Esophagus (tissue), 2 donors: ENCODE measurements around the gene FBP1. TPM values are rescaled to one million over a fixed set of nuclear protein-coding genes. Genes with fewer than 3 reads are reported as not detected.

Experiments used
- H3K27ac ChIP-seq, 2 donors: one replicate each; pipeline ENCODE4 v1.5.1; 2013; ENCODE audit warnings: low read depth in 2 of 2, mild to moderate bottlenecking in 2 of 2, inconsistent platforms in 1 of 2, low read length in 1 of 2, moderate library complexity in 1 of 2
- H3K27me3 ChIP-seq, 2 donors: one replicate each; pipeline ENCODE4 v1.6.1; 2013; ENCODE audit warnings: low read length in 2 of 2, control low read depth in 1 of 2, mild to moderate bottlenecking in 1 of 2; ENCODE audit not compliant: insufficient read depth in 2 of 2, control insufficient read depth in 1 of 2
- H3K36me3 ChIP-seq, 2 donors: one replicate each; pipeline ENCODE4 v1.6.1; 2013; ENCODE audit warnings: low read length in 1 of 2; ENCODE audit not compliant: control insufficient read depth in 2 of 2, insufficient read depth in 2 of 2
- H3K4me1 ChIP-seq, 2 donors: one replicate each; pipeline ENCODE4 v1.6.1; 2013; ENCODE audit warnings: low read length in 1 of 2; ENCODE audit not compliant: control insufficient read depth in 2 of 2, insufficient read depth in 2 of 2
- H3K4me3 ChIP-seq, 2 donors: one replicate each; pipeline ENCODE4 v1.5.1; 2013; ENCODE audit warnings: low read length in 2 of 2, mild to moderate bottlenecking in 2 of 2, low read depth in 1 of 2, moderate library complexity in 1 of 2
- H3K9me3 ChIP-seq, 2 donors: one replicate each; pipeline ENCODE4 v1.6.1; 2013; ENCODE audit warnings: mild to moderate bottlenecking in 2 of 2, low read depth in 1 of 2, low read length in 1 of 2, moderate library complexity in 1 of 2; ENCODE audit not compliant: control insufficient read depth in 2 of 2, insufficient read depth in 1 of 2
- WGBS, 2 donors: extraction: QIAGEN DNeasy Blood & Tissue Kit; methylation state at CpG; one replicate each; pipeline ENCODE4 v1.1.7; 2013; 5-methylcytosine and 5-hydroxymethylcytosine counted together
- polyA plus RNA-seq, 2 donors: library from polyadenylated mRNA; stranded (reverse); fragments of 200-250 nt; gene quantifications; one replicate each; pipeline ENCODE4 v1.2.3, GENCODE V29; 2013
- donor health status: healthy with polysubstance abuse.
- donor health status: Bipolar disorder and iron deficiency.

The FBP1 gene
- polyA plus RNA-seq, 2 donors = 1.4 to 5.7 TPM

- whole genome bisulfite sequencing, 2 donors = 78 to 95% methylated on average over 4 of the region's 4 CpGs
- Histone ChIP-seq H3K4me3 (no peak overlapping the region), H3K4me1 (peaks cover 4 to 13% of the 10 kb centered on the region in 2 donors), H3K27ac (no peak overlapping the region), H3K36me3 (no peaks in the 10 kb centered on the region), H3K27me3 (no peaks in the 10 kb centered on the region), H3K9me3 (no peaks in the 10 kb centered on the region)
Observed at GRCh38 chr9:94643741-94644140, 4.4 kb upstream of the FBP1 start.

- Histone ChIP-seq H3K27ac (no peak overlapping the region), H3K36me3 (no peaks in the 10 kb centered on the region), H3K4me3 (no peak overlapping the region), H3K9me3 (no peaks in the 10 kb centered on the region), H3K27me3 (no peaks in the 10 kb centered on the region), H3K4me1 (peaks cover 5 to 10% of the 10 kb centered on the region in 2 donors)
- 83 to 88% methylated on average over 8 of the region's 8 CpGs for WGBS, 2 donors
Observed at GRCh38 chr9:94643176-94643575, 3.9 kb upstream of the FBP1 start.

- Histone ChIP-seq H3K36me3 (no peaks in the 10 kb centered on the region), H3K27ac (no peak overlapping the region), H3K27me3 (no peaks in the 10 kb centered on the region), H3K4me3 (no peak overlapping the region), H3K4me1 (peaks cover 5 to 8% of the 10 kb centered on the region in 2 donors), H3K9me3 (no peaks in the 10 kb centered on the region)
- 93 to 94% methylated on average over 5 of the region's 5 CpGs for WGBS, 2 donors
Observed at GRCh38 chr9:94642501-94642900, 3.2 kb upstream of the FBP1 start.

GRCh38 chr9:94639999-94640376 lies 670 bp upstream of the FBP1 start:
- Histone ChIP-seq H3K27ac (no peak overlapping the region), H3K4me1 (peaks cover 5 to 8% of the 10 kb centered on the region in 2 donors), H3K36me3 (no peaks in the 10 kb centered on the region), H3K4me3 (peak overlapping the region in 1 of 2 donors; percentile 59), H3K27me3 (no peaks in the 10 kb centered on the region), H3K9me3 (no peaks in the 10 kb centered on the region)
- WGBS, 2 donors = 70 to 75% methylated on average over 15 of the region's 15 CpGs

- H3K27ac ChIP-seq = no peak overlapping the region
Observed at GRCh38 chr9:94638335-94639060, 820 bp downstream of the FBP1 start.

GRCh38 chr9:94632737-94633136 lies 6.6 kb downstream of the FBP1 start:
- no peaks in the 10 kb centered on the region for H3K9me3 ChIP-seq
- H3K4me3 ChIP-seq = no peak overlapping the region
- H3K27ac ChIP-seq = no peak overlapping the region
- no peaks in the 10 kb centered on the region for H3K36me3 ChIP-seq
- no peaks in the 10 kb centered on the region for H3K27me3 ChIP-seq
- H3K4me1 ChIP-seq = peaks cover 3 to 5% of the 10 kb centered on the region in 2 donors
- 13 to 32% methylated on average over 5 of the region's 5 CpGs for WGBS, 2 donors

More at GRCh38 chr9:94638335-94639060, 820 bp downstream of the FBP1 start:
- Histone ChIP-seq H3K4me3 (peak overlapping the region; percentile 53 to 59), H3K27me3 (no peaks in the 10 kb centered on the region), H3K4me1 (peaks cover 5 to 8% of the 10 kb centered on the region in 2 donors), H3K36me3 (no peaks in the 10 kb centered on the region), H3K9me3 (no peaks in the 10 kb centered on the region)
- WGBS, 2 donors = 60 to 73% methylated on average over 13 to 17 of the region's 17 CpGs

- Histone ChIP-seq H3K27me3 (no peaks in the 10 kb centered on the region), H3K36me3 (no peaks in the 10 kb centered on the region), H3K4me3 (no peak overlapping the region), H3K27ac (no peak overlapping the region), H3K4me1 (peaks cover 3 to 5% of the 10 kb centered on the region in 2 donors), H3K9me3 (no peaks in the 10 kb centered on the region)
- WGBS, 2 donors = 51 to 54% methylated on average over 8 of the region's 8 CpGs
Observed at GRCh38 chr9:94631599-94631998, 7.7 kb downstream of the FBP1 start.

GRCh38 chr9:94630833-94631232 lies 8.5 kb downstream of the FBP1 start:
- Histone ChIP-seq H3K36me3 (no peaks in the 10 kb centered on the region), H3K27me3 (no peaks in the 10 kb centered on the region), H3K27ac (no peak overlapping the region), H3K4me3 (no peak overlapping the region), H3K9me3 (no peaks in the 10 kb centered on the region), H3K4me1 (peaks cover 3 to 5% of the 10 kb centered on the region in 2 donors)
- 51% methylated on average over 5 of the region's 5 CpGs for WGBS, 2 donors

GRCh38 chr9:94630281-94630680 lies 9.0 kb downstream of the FBP1 start:
- no peaks in the 10 kb centered on the region for H3K36me3 ChIP-seq
- peaks cover 3 to 5% of the 10 kb centered on the region in 2 donors for H3K4me1 ChIP-seq
- H3K27ac ChIP-seq = no peak overlapping the region
- H3K4me3 ChIP-seq = no peak overlapping the region
- no peaks in the 10 kb centered on the region for H3K27me3 ChIP-seq
- no peaks in the 10 kb centered on the region for H3K9me3 ChIP-seq
- WGBS, 2 donors = 74 to 88% methylated on average over 3 of the region's 3 CpGs

GRCh38 chr9:94627287-94627686 lies 12.0 kb downstream of the FBP1 start:
- Histone ChIP-seq H3K27me3 (no peaks in the 10 kb centered on the region), H3K9me3 (no peaks in the 10 kb centered on the region), H3K27ac (no peak overlapping the region), H3K4me1 (peaks cover 3 to 5% of the 10 kb centered on the region in 2 donors), H3K4me3 (no peak overlapping the region), H3K36me3 (no peaks in the 10 kb centered on the region)
- 91% methylated on average over 6 of the region's 6 CpGs for WGBS, 2 donors
